OCI-LY7 (cell line): ENCODE data around the gene PLCL2. TPM values are rescaled to one million over a fixed set of nuclear protein-coding genes. Genes with fewer than 3 reads are reported as not detected.

Experiments used
- BruUV-seq: library from RNA; stranded (reverse); fragments of 400-500 nt; replicated peaks from 2 replicates; lab custom pipeline; 2021; lab: Mats Ljungman, UMichigan
- CTCF ChIA-PET: fragments of 300-600 bp; sonication (Branson Sonifier 250); formaldehyde crosslinking; loops from one replicate; lab custom pipeline; 2022; ENCODE audit warnings: antibody characterized with exemption; ENCODE audit not compliant: unreplicated experiment; lab: Charles Lee
- POLR2A ChIA-PET: fragments of 300-600 bp; sonication (Branson Sonifier 250); formaldehyde crosslinking; loops from one replicate; lab custom pipeline; 2022; ENCODE audit warnings: antibody characterized with exemption; lab: Charles Lee
- DNase-seq: peaks from one replicate; pipeline ENCODE4 v3.0.0-alpha.2; 2015; ENCODE audit warnings: low spot score
- H2AFZ ChIP-seq: fragments of 200-600 bp; sonication (generic), shearing (Covaris generic); 2 replicates; pipeline ENCODE4 v1.6.1; 2014; ENCODE audit warnings: mild to moderate bottlenecking, antibody characterized with exemption, low read length, moderate library complexity
- H3K27ac ChIP-seq: fragments of 200-600 bp; sonication (generic); 2 replicates; pipeline ENCODE4 v1.5.1; 2014; ENCODE audit warnings: mixed run types, low read depth, mild to moderate bottlenecking, moderate library complexity, low read length, inconsistent platforms; ENCODE audit not compliant: poor library complexity, severe bottlenecking
- H3K36me3 ChIP-seq: fragments of 200-600 bp; sonication (generic); 2 replicates; pipeline ENCODE4 v1.6.1; 2014; ENCODE audit warnings: mild to moderate bottlenecking, antibody characterized with exemption, low read length, moderate library complexity, mixed read lengths; ENCODE audit not compliant: insufficient read depth
- H3K4me1 ChIP-seq: fragments of 200-600 bp; sonication (generic); 2 replicates; pipeline ENCODE4 v1.5.1; 2014; ENCODE audit warnings: mild to moderate bottlenecking, low read length; ENCODE audit not compliant: insufficient read depth, poor library complexity, severe bottlenecking
- H3K4me2 ChIP-seq: fragments of 200-600 bp; sonication (generic); 2 replicates; pipeline ENCODE4 v1.6.1; 2014; ENCODE audit warnings: mild to moderate bottlenecking, low read length
- H3K4me3 ChIP-seq: fragments of 200-600 bp; sonication (generic); 2 replicates; pipeline ENCODE4 v1.5.1; 2014; ENCODE audit warnings: mild to moderate bottlenecking, low read depth, low read length; ENCODE audit not compliant: poor library complexity, severe bottlenecking
- H3K79me2 ChIP-seq: fragments of 200-600 bp; sonication (generic); 2 replicates; pipeline ENCODE4 v1.6.1; 2016; ENCODE audit warnings: low read depth, mild to moderate bottlenecking, low read length, moderate library complexity, mixed read lengths; ENCODE audit not compliant: insufficient read depth
- H3K9me2 ChIP-seq: fragments of 200-600 bp; sonication (generic); 2 replicates; pipeline ENCODE4 v1.6.1; 2016; ENCODE audit warnings: mild to moderate bottlenecking, low read length, mixed read lengths; ENCODE audit not compliant: insufficient read depth
- H3K9me3 ChIP-seq: fragments of 200-600 bp; sonication (generic); 2 replicates; pipeline ENCODE4 v1.6.1; 2014; ENCODE audit warnings: mild to moderate bottlenecking, mixed run types, low read length, mixed read lengths
- H4K20me1 ChIP-seq: fragments of 200-600 bp; sonication (generic); 2 replicates; pipeline ENCODE4 v1.6.1; 2014; ENCODE audit warnings: mild to moderate bottlenecking, antibody characterized with exemption, low read length, moderate library complexity, mixed read lengths; ENCODE audit not compliant: insufficient read depth
- EZH2phosphoT487 ChIP-seq: fragments of 200-600 bp; sonication (generic); IDR thresholded peaks from 2 replicates; pipeline ENCODE4 v1.6.1; 2018; ENCODE audit warnings: low read depth, borderline replicate concordance, mild to moderate bottlenecking, mixed run types, antibody characterized with exemption, low read length, moderate library complexity, mixed read lengths
- intact Hi-C: fragments of 100-400 bp; cut with micrococcal nuclease; formaldehyde crosslinking; loops from one replicate; pipeline ENCODE4 v1.10.0; 2022; ENCODE audit not compliant: unreplicated experiment
- total RNA-seq, 2 experiments: library from RNA; depleted of rRNA in 1 of 2; stranded (reverse); fragments of >200 nt in 1 of 2; shearing (Covaris generic) in 1 of 2; gene quantifications; 2 replicates each; pipeline ENCODE4 v1.2.3, GENCODE V29; 2014 to 2022
- TF ChIP-seq, protein P1 (sequence below): fragments of 200-600 bp; sonication (generic); conservative IDR thresholded peaks from 2 replicates; pipeline ENCODE4 v1.5.1; 2014; ENCODE audit warnings: mild to moderate bottlenecking, antibody characterized with exemption, low read length, moderate library complexity, mixed read lengths

The PLCL2 gene
- total RNA-seq, 2 experiments from 2014 or later = 34.1 to 41.6 TPM

DNA sequence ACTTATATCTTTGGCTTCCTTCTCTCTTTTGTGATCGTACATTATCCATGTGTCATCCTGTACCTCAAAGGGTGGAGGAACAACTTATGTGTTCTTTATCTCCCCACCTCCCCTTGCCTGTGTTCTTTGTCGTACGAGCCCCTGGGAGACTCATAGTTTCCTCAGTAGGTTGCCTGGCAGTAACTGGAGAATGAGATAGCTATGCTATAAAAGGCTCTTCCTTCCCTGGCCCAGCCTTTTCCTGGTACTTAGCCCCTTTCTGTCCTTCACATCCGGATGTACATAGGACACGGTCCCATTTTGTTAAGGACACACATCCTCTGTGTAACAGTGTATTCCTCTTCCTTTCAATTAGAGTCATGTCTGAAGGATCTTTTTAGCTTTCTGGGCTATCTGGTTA, 32.1 kb downstream of the PLCL2 start:
- peaks cover 91% of the 10 kb centered on the region for H3K79me2 ChIP-seq
- TF ChIP-seq EZH2phosphoT487 = no peak
- TF ChIP-seq, protein P1, sequence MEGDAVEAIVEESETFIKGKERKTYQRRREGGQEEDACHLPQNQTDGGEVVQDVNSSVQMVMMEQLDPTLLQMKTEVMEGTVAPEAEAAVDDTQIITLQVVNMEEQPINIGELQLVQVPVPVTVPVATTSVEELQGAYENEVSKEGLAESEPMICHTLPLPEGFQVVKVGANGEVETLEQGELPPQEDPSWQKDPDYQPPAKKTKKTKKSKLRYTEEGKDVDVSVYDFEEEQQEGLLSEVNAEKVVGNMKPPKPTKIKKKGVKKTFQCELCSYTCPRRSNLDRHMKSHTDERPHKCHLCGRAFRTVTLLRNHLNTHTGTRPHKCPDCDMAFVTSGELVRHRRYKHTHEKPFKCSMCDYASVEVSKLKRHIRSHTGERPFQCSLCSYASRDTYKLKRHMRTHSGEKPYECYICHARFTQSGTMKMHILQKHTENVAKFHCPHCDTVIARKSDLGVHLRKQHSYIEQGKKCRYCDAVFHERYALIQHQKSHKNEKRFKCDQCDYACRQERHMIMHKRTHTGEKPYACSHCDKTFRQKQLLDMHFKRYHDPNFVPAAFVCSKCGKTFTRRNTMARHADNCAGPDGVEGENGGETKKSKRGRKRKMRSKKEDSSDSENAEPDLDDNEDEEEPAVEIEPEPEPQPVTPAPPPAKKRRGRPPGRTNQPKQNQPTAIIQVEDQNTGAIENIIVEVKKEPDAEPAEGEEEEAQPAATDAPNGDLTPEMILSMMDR = no peak
- no peak overlapping the region for H2AFZ ChIP-seq
- no peak overlapping the region for H3K4me2 ChIP-seq
- intact Hi-C loops = no loop called here
- CTCF ChIA-PET = interaction anchor here (0.6 to 0.8 kb wide), 2 partner anchors 27 to 495 kb away, joined by 3 read pairs; no protein-coding TSS in a partner anchor
- no peaks in the 10 kb centered on the region for H4K20me1 ChIP-seq
- no peak overlapping the region for H3K4me3 ChIP-seq
- H3K4me1 ChIP-seq = peaks cover 70% of the 10 kb centered on the region
- no peak overlapping the region for H3K27ac ChIP-seq
- no TSS peak for BruUV-seq
- no peaks in the 10 kb centered on the region for H3K9me3 ChIP-seq
- no peak for DNase-seq
- no peaks in the 10 kb centered on the region for H3K9me2 ChIP-seq
- POLR2A ChIA-PET = interaction anchor here (0.5 to 4.2 kb wide), 7 partner anchors 11 to 1963 kb away, joined by 3 to 18 read pairs (median 6); no protein-coding TSS in a partner anchor
- no peaks in the 10 kb centered on the region; the same call in 1 of the 2 replicates for H3K36me3 ChIP-seq

DNA sequence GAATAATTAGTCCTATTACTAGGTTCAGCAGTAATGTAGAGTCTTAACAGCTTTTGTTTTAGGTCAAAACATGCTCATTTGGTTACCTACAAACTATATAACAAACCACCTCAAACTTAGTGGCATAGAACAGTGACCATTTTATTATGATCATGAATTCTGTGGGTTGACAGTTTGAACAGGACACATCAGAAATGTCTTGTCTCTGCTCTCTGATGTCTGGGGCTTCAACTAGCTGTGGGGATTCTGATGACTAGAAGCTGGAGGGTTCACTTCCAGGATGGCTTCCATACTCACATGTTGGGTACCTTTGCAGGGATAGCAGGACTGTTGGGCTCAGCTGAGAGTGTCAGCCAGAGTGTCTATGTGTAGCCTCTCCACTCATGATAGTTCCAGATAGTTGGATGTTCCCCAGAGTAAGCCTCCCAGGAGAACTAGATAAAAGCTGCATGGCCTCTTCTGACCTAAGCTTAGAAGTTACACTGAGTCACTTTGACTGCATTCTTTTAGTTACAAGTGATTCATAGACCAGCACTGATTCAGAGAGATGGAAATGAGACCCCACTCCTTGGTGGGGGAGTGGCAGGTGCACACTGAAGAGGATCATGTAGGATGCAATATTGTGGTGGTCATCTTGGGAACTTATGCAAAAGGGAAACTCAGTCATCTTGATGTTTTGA, 32.6 kb downstream of the PLCL2 start:
- Histone ChIP-seq H3K79me2 (peaks cover 94% of the 10 kb centered on the region), H3K9me2 (no peaks in the 10 kb centered on the region), H3K36me3 (no peaks in the 10 kb centered on the region; the same call in 1 of the 2 replicates), H3K4me3 (no peak overlapping the region), H3K4me2 (no peak overlapping the region), H3K27ac (no peak overlapping the region), H3K9me3 (no peaks in the 10 kb centered on the region), H3K4me1 (peaks cover 65% of the 10 kb centered on the region), H4K20me1 (no peaks in the 10 kb centered on the region), H2AFZ (no peak overlapping the region)
- no TSS peak for BruUV-seq
- no peak for TF ChIP-seq EZH2phosphoT487
- TF ChIP-seq, protein P1 = no peak
- no peak for DNase-seq
- intact Hi-C loops = no loop called here
- ChIA-PET POLR2A (interaction anchor here (1.0 to 3.5 kb wide), 5 partner anchors 10 to 49 kb away, joined by 3 to 13 read pairs (median 5); no protein-coding TSS in a partner anchor), CTCF (interaction anchor here (0.8 kb wide), 1 partner anchor 494 kb away, joined by 3 read pairs; no protein-coding TSS in a partner anchor)
